K562 (cell line): Measurements from ENCODE around the gene ABCC1. TPM values are rescaled to one million over a fixed set of nuclear protein-coding genes. Genes with fewer than 3 reads are reported as not detected.

Source experiments
- ATAC-seq: fragments of 200-7000 bp; cut with Tn5 transposase; 3 replicates; pipeline ENCODE4 v1.9.1; 2020; ENCODE audit warnings: moderate library complexity
- BruUV-seq: library from RNA; stranded (reverse); fragments of 400-500 nt; replicated peaks from 2 replicates; lab custom pipeline; 2021; lab: Mats Ljungman, UMichigan
- CTCF ChIA-PET: fragments of 300-600 bp; formaldehyde crosslinking; extraction: SDS; loops from one replicate; lab custom pipeline; 2021; ENCODE audit warnings: low intra/inter-chr PET ratio; lab: Yijun Ruan, JAX
- POLR2A ChIA-PET: fragments of 300-600, 350-650 bp; sonication (Branson Sonifier 250); formaldehyde crosslinking; extraction: SDS; loops from one replicate; lab custom pipeline; 2021; ENCODE audit warnings: antibody characterized with exemption, inconsistent platforms; lab: Yijun Ruan, JAX
- DNase-seq, 4 experiments: peaks; one replicate each; pipeline versions ENCODE4 v3.0.0 to v3.0.0-alpha.2; 2011 to 2018; ENCODE audit warnings: low spot score in 3 of 4, mixed read lengths in 3 of 4; ENCODE audit errors: extremely low read depth in 1 of 4
- FAIRE-seq: peaks from 2 replicates; lab custom pipeline; 2011; peaks lifted over from hg19 to GRCh38; lab: Jason Lieb, UNC
- H2AFZ ChIP-seq: 2 replicates; pipeline ENCODE4 v1.6.0; 2011; ENCODE audit warnings: low read depth, low read length, control low read depth, inconsistent platforms
- H3K27ac ChIP-seq: fragments of 200-600 bp; 3 replicates; pipeline ENCODE4 v1.8.0; 2011; ENCODE audit warnings: low read depth, mild to moderate bottlenecking, control low read depth, inconsistent platforms, low read length, moderate library complexity, mixed read lengths; ENCODE audit errors: extremely low read depth
- H3K27me3 ChIP-seq, 2 experiments: fragments of 300-600 bp in 1 of 2; 2 replicates in 1 of 2; 3 replicates in 1 of 2; pipeline versions ENCODE4 v1.6.0 to v1.8.0; 2011; ENCODE audit warnings: inconsistent platforms in 2 of 2, low read length in 2 of 2, mild to moderate bottlenecking in 1 of 2, mixed read lengths in 1 of 2, moderate library complexity in 1 of 2; ENCODE audit not compliant: control insufficient read depth in 2 of 2, insufficient read depth in 2 of 2
- H3K36me3 ChIP-seq: fragments of 300-600 bp; 3 replicates; pipeline ENCODE4 v1.8.0; 2011; ENCODE audit warnings: mild to moderate bottlenecking, low read length, inconsistent platforms; ENCODE audit not compliant: control insufficient read depth, insufficient read depth
- H3K4me1 ChIP-seq, 2 experiments: fragments of 200-600 bp in 1 of 2; replicated peaks in 1 of 2; 2 replicates in 1 of 2; 3 replicates in 1 of 2; pipeline versions ENCODE4 v1.5.1 to v1.8.0; 2011; ENCODE audit warnings: inconsistent platforms in 2 of 2, low read length in 2 of 2, mild to moderate bottlenecking in 1 of 2, mixed read lengths in 1 of 2, moderate library complexity in 1 of 2; ENCODE audit not compliant: control insufficient read depth in 2 of 2, insufficient read depth in 2 of 2
- H3K4me2 ChIP-seq: 2 replicates; pipeline ENCODE4 v1.6.1; 2011; ENCODE audit warnings: low read length, control low read depth, inconsistent platforms, mixed read lengths; ENCODE audit not compliant: insufficient read depth
- H3K4me3 ChIP-seq: fragments of 200-600 bp; sonication (generic), shearing (Covaris generic); 2 replicates; pipeline ENCODE4 v1.5.1; 2016; ENCODE audit warnings: control low read depth, inconsistent platforms
- H3K79me2 ChIP-seq: fragments of 200-600 bp; 3 replicates; pipeline ENCODE4 v1.8.0; 2011; ENCODE audit warnings: low read length, inconsistent platforms; ENCODE audit not compliant: control insufficient read depth, insufficient read depth
- H3K9ac ChIP-seq, 2 experiments: 2 replicates each; pipeline versions ENCODE4 v1.6.0 to v1.6.1; 2011; ENCODE audit warnings: low read depth in 2 of 2, low read length in 2 of 2, control low read depth in 1 of 2, inconsistent platforms in 1 of 2, mild to moderate bottlenecking in 1 of 2, mixed read lengths in 1 of 2; ENCODE audit not compliant: insufficient read depth in 1 of 2
- H3K9me1 ChIP-seq: one replicate; pipeline ENCODE4 v1.6.0; 2011; ENCODE audit warnings: inconsistent platforms, mild to moderate bottlenecking, low read length, moderate library complexity; ENCODE audit not compliant: control insufficient read depth, insufficient read depth
- H3K9me3 ChIP-seq: replicated peaks from 2 replicates; pipeline ENCODE4 v1.5.1; 2011; ENCODE audit warnings: low read depth, low read length, inconsistent platforms; ENCODE audit not compliant: control insufficient read depth, insufficient read depth
- H4K20me1 ChIP-seq: replicated peaks from 2 replicates; pipeline ENCODE4 v1.6.1; 2011; ENCODE audit warnings: low read length, inconsistent platforms, mixed read lengths; ENCODE audit not compliant: control insufficient read depth, insufficient read depth
- CBFA2T2 ChIP-seq: fragments of 450-650 bp; conservative IDR thresholded peaks from 2 replicates; pipeline ENCODE4 v1.6.1; 2017; ENCODE audit warnings: mild to moderate bottlenecking
- CBX3 ChIP-seq, 2 experiments: IDR thresholded peaks; 1 replicate in 1 of 2; 2 replicates in 1 of 2; pipeline ENCODE4 v1.6.1; 2012; ENCODE audit warnings: inconsistent platforms in 2 of 2, low read length in 2 of 2, borderline replicate concordance in 1 of 2, control low read depth in 1 of 2
- CBX5 ChIP-seq: IDR thresholded peaks from 2 replicates; pipeline ENCODE4 v1.6.1; 2014; ENCODE audit warnings: low read depth, borderline replicate concordance
- HCFC1 ChIP-seq: IDR thresholded peaks from 2 replicates; pipeline ENCODE4 v1.6.1; 2012; ENCODE audit warnings: low read depth, low read length, improper control_type of control experiment
- HEY1 ChIP-seq: fragments of 250-450 bp; sonication (Bioruptor Pico); IDR thresholded peaks from 2 replicates; pipeline ENCODE4 v1.5.0; 2020; ENCODE audit warnings: mild to moderate bottlenecking, moderate library complexity, borderline replicate concordance
- MBD2 ChIP-seq: sonication (generic); IDR thresholded peaks from 2 replicates; pipeline ENCODE4 v1.6.1; 2016; ENCODE audit warnings: low read depth, borderline replicate concordance
- NFYB ChIP-seq: IDR thresholded peaks from 2 replicates; pipeline ENCODE4 v1.6.1; 2011; ENCODE audit warnings: mild to moderate bottlenecking, moderate library complexity; ENCODE audit not compliant: insufficient read length; ENCODE audit errors: extremely low read depth
- PTRF ChIP-seq: fragments of 450-650 bp; IDR thresholded peaks from 2 replicates; pipeline ENCODE4 v1.6.1; 2016; ENCODE audit warnings: mild to moderate bottlenecking, missing genetic modification characterization, missing compliant biosample characterization
- RAD51 ChIP-seq: fragments of 450-650 bp; IDR thresholded peaks from 2 replicates; pipeline ENCODE4 v1.7.1; 2016; ENCODE audit warnings: low read depth, mild to moderate bottlenecking, borderline replicate concordance
- SIX5 ChIP-seq, 2 experiments: IDR thresholded peaks; 2 replicates each; pipeline ENCODE4 v1.6.1; 2011; ENCODE audit warnings: low read length in 2 of 2, borderline replicate concordance in 1 of 2, low read depth in 1 of 2, mild to moderate bottlenecking in 1 of 2, moderate library complexity in 1 of 2; ENCODE audit not compliant: insufficient read depth in 1 of 2
- SRSF3 ChIP-seq: fragments of 200-400 bp; formaldehyde crosslinking; IDR thresholded peaks from 2 replicates; pipeline ENCODE4 v1.6.1; 2016; ENCODE audit warnings: mild to moderate bottlenecking, low read length, moderate library complexity; ENCODE audit not compliant: insufficient read depth
- TRIM24 ChIP-seq, 2 experiments: fragments of 450-650 bp; IDR thresholded peaks; 2 replicates each; pipeline ENCODE4 v1.6.1; 2016
- ZNF143 ChIP-seq: sonication (generic); formaldehyde crosslinking; IDR thresholded peaks from 2 replicates; pipeline ENCODE4 v1.9.0; 2022; ENCODE audit warnings: mild to moderate bottlenecking, missing genetic modification reagents
- ZNF263 ChIP-seq: sonication (generic); formaldehyde crosslinking; IDR thresholded peaks from 2 replicates; pipeline ENCODE4 v1.8.0; 2022; ENCODE audit warnings: mild to moderate bottlenecking, missing genetic modification reagents, borderline replicate concordance
- ZNF316 ChIP-seq: fragments of 450-650 bp; IDR thresholded peaks from 2 replicates; pipeline ENCODE4 v1.6.1; 2016
- ZNF77 ChIP-seq: fragments of 250-450 bp; sonication (Bioruptor Pico); IDR thresholded peaks from 2 replicates; pipeline ENCODE4 v1.5.0; 2020
- WGBS: fragments of 100-300 bp; shearing (Covaris generic); methylation state at CpG from one replicate; pipeline ENCODE4 v1.1.6; 2016; ENCODE audit warnings: low coverage, mixed read lengths; ENCODE audit not compliant: insufficient coverage; ENCODE audit errors: missing lambda C conversion rate; 5-methylcytosine and 5-hydroxymethylcytosine counted together
- in situ Hi-C: fragments of 300-500 bp; cut with MboI; formaldehyde crosslinking; loops from 4 replicates; pipeline ENCODE4 v1.15.0; 2018; ENCODE audit warnings: inconsistent platforms, mixed read lengths
- intact Hi-C: fragments of 100-400 bp; cut with micrococcal nuclease; formaldehyde crosslinking; loops from 2 replicates; pipeline ENCODE4 v1.14.2; 2022
- polyA plus RNA-seq, 8 experiments: library from polyadenylated mRNA; depleted of rRNA in 4 of 8; stranded (reverse) in 5 of 8; unstranded in 3 of 8; fragments of >200 nt; fragmentation: Nextera tagmentation in 2 of 8; fragmentation: Illumina TruSeq in 1 of 8; extraction: Ambion mirVana in 2 of 8; extraction: Trizol in 1 of 8; gene quantifications; 2 replicates each; pipeline versions ENCODE4 v1.2.1 to v1.2.3, GENCODE V29; 2011 to 2014; ENCODE audit warnings: inconsistent platforms in 1 of 8, missing spikeins in 1 of 8
- total RNA-seq, 7 experiments: library from RNA; depleted of rRNA in 6 of 7; stranded (reverse); fragments of >200 nt in 6 of 7; fragmentation: Illumina TruSeq in 2 of 7; extraction: Trizol in 2 of 7; gene quantifications; 2 replicates each; pipeline versions ENCODE4 v1.2.1 to v1.2.3, GENCODE V29; 2011 to 2021; ENCODE audit warnings: low replicate concordance in 1 of 7
- TF ChIP-seq, protein P1 (sequence below): IDR thresholded peaks from 2 replicates; pipeline ENCODE4 v1.6.1; 2012; ENCODE audit warnings: low read depth, low read length, improper control_type of control experiment, borderline replicate concordance
- TF ChIP-seq, protein P2 (sequence below): sonication (generic); formaldehyde crosslinking; IDR thresholded peaks from 2 replicates; pipeline ENCODE4 v1.5.0; 2020; ENCODE audit warnings: missing genetic modification reagents
- TF ChIP-seq, protein P3 (sequence below): sonication (generic); formaldehyde crosslinking; IDR thresholded peaks from 2 replicates; pipeline ENCODE4 v1.8.0; 2022; ENCODE audit warnings: missing genetic modification reagents, mild to moderate bottlenecking, moderate library complexity, borderline replicate concordance
- TF ChIP-seq, protein P4 (sequence below): sonication (generic); formaldehyde crosslinking; IDR thresholded peaks from 2 replicates; pipeline ENCODE4 v1.9.0; 2022; ENCODE audit warnings: mild to moderate bottlenecking, missing genetic modification reagents

ABCC1 gene
- total and polyA plus RNA-seq, 9 of the 15 experiments (the other 6 are each of a cell fraction or from before 2014, with no cell fraction given): 3.9 to 41.6 (median 10.0) TPM

DNA sequence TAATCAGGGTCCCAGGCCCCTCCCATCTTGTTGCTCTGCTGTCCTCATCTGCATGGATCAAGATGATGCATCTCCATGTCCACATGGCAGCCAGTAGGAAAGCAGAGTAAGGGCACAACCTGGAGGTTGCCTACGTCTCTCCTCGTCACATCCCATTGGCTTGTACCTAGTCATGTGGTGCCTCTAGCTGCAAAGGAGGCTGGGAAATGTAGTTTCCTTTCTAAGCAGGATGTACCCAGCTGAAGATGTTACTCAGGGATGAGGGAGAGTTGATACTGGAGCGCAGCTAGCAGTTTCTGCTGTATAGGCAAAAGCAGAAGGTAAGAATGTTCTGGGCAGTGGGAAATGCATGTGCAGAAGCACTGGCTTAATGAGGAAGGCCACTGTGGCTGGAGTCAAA lies 20.8 kb downstream of the ABCC1 start:
- no peak overlapping the region for H3K4me2 ChIP-seq
- H3K9me1 ChIP-seq: peaks cover 3% of the 10 kb centered on the region
- H4K20me1 ChIP-seq: no peaks in the 10 kb centered on the region
- in situ Hi-C loops (no loop called here), intact Hi-C loops (no loop called here)
- H3K4me3 ChIP-seq: no peak overlapping the region
- no peak overlapping the region for H2AFZ ChIP-seq
- peaks cover 89% of the 10 kb centered on the region for H3K79me2 ChIP-seq
- no TSS peak for BruUV-seq
- H3K4me1 ChIP-seq: peaks cover 0 to 6% of the 10 kb centered on the region in 2 experiments; a peak in 3 of 5 replicates
- CTCF ChIA-PET: no interaction called here
- 100% methylated on average over 3 of the region's 3 CpGs for WGBS
- peaks cover 17% of the 10 kb centered on the region for H3K9me3 ChIP-seq
- ATAC-seq: peak; percentile 90
- POLR2A ChIA-PET: interaction anchor here (1.2 kb wide), 1 partner anchor 12 kb away, joined by 4 read pairs; no protein-coding TSS in a partner anchor
- H3K27ac ChIP-seq: no peak overlapping the region
- DNase-seq: peak; percentile 32 to 67 (median 60)
- H3K36me3 ChIP-seq: peaks cover 29% of the 10 kb centered on the region
- peak; percentile 67 for FAIRE-seq
- H3K9ac ChIP-seq: no peak overlapping the region
- H3K27me3 ChIP-seq: no peaks in the 10 kb centered on the region
- TF ChIP-seq RAD51: peak; percentile 75
- TF ChIP-seq MBD2: no peak
- no peak for TF ChIP-seq HEY1 (CRISPR knock-in tag)
- peak; percentile 85 for TF ChIP-seq ZNF143 (CRISPR knock-in tag)
- TF ChIP-seq NFYB: peak; percentile 28
- TF ChIP-seq SRSF3: no peak
- 0 out of 4 replicates have a peak, but pooled peaks of 1 of the 2 experiments have one; percentile 12 for TF ChIP-seq TRIM24 (IDR thresholded peaks at IDR 0.05)
- peak; percentile 84 for TF ChIP-seq HCFC1
- TF ChIP-seq, protein P1, sequence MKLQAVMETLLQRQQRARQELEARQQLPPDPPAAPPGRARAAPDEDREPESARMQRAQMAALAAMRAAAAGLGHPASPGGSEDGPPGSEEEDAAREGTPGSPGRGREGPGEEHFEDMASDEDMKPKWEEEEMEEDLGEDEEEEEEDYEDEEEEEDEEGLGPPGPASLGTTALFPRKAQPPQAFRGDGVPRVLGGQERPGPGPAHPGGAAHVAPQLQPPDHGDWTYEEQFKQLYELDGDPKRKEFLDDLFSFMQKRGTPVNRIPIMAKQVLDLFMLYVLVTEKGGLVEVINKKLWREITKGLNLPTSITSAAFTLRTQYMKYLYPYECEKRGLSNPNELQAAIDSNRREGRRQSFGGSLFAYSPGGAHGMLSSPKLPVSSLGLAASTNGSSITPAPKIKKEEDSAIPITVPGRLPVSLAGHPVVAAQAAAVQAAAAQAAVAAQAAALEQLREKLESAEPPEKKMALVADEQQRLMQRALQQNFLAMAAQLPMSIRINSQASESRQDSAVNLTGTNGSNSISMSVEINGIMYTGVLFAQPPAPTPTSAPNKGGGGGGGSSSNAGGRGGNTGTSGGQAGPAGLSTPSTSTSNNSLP: no peak
- peak; percentile 71 for TF ChIP-seq ZNF263 (CRISPR knock-in tag)
- TF ChIP-seq CBX3 (IDR thresholded peaks at IDR 0.05; ENCODE audit: borderline replicate concordance in 1 of 2, low read length in 2 of 2): peak in 1 of 2 experiments; percentile 80; a peak in 2 of 3 replicates
- TF ChIP-seq, protein P2, sequence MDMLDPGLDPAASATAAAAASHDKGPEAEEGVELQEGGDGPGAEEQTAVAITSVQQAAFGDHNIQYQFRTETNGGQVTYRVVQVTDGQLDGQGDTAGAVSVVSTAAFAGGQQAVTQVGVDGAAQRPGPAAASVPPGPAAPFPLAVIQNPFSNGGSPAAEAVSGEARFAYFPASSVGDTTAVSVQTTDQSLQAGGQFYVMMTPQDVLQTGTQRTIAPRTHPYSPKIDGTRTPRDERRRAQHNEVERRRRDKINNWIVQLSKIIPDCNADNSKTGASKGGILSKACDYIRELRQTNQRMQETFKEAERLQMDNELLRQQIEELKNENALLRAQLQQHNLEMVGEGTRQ: peak; percentile 91
- peak; percentile 52 to 56; a peak in 2 of 4 replicates for TF ChIP-seq SIX5 (IDR thresholded peaks at IDR 0.05; ENCODE audit: borderline replicate concordance in 1 of 2, insufficient read depth in 1 of 2, low read depth in 1 of 2, low read length in 2 of 2)
- TF ChIP-seq PTRF (tag): no peak
- TF ChIP-seq CBFA2T2: 0 out of 2 replicates have a peak, but pooled peaks have one; percentile 15
- TF ChIP-seq, protein P3, sequence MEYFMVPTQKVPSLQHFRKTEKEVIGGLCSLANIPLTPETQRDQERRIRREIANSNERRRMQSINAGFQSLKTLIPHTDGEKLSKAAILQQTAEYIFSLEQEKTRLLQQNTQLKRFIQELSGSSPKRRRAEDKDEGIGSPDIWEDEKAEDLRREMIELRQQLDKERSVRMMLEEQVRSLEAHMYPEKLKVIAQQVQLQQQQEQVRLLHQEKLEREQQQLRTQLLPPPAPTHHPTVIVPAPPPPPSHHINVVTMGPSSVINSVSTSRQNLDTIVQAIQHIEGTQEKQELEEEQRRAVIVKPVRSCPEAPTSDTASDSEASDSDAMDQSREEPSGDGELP (CRISPR knock-in tag): peak; percentile 44; the same call in 1 of the 2 replicates
- no peak for TF ChIP-seq ZNF77 (CRISPR knock-in tag)
- TF ChIP-seq ZNF316: peak; percentile 39; the same call in 1 of the 2 replicates
- TF ChIP-seq, protein P4, sequence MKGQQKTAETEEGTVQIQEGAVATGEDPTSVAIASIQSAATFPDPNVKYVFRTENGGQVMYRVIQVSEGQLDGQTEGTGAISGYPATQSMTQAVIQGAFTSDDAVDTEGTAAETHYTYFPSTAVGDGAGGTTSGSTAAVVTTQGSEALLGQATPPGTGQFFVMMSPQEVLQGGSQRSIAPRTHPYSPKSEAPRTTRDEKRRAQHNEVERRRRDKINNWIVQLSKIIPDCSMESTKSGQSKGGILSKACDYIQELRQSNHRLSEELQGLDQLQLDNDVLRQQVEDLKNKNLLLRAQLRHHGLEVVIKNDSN: peak; percentile 95
- TF ChIP-seq CBX5: 0 out of 2 replicates have a peak, but pooled peaks have one; percentile 29
